Measurements from ENCODE around the gene FBXO3. TPM values are rescaled to one million over a fixed set of nuclear protein-coding genes. Genes with fewer than 3 reads are reported as not detected.

FBXO3 gene
- total RNA-seq, 1 experiment from 2014 or later, result 27.2 TPM

GRCh38 chr11:33778675-33779074 is 4.4 kb upstream of the FBXO3 start (continued):
- TF ChIP-seq CTCF (IDR thresholded peaks at IDR 0.05 in 2 of 3, conservative IDR thresholded peaks at IDR 0.05 in 1 of 3; ENCODE audit: borderline replicate concordance in 1 of 3, insufficient read depth in 1 of 3, low read depth in 2 of 3, low read length in 2 of 3) (no peak), EZH2phosphoT487 (IDR thresholded peaks at IDR 0.05; ENCODE audit: borderline replicate concordance) (no peak), SP1 (IDR thresholded peaks at IDR 0.05; ENCODE audit: low read depth) (no peak), ELF1 (IDR thresholded peaks at IDR 0.05; ENCODE audit: borderline replicate concordance, low read depth) (no peak), ZNF274 (IDR thresholded peaks at IDR 0.05; ENCODE audit: low read depth, low read length) (no peak), POLR2A (IDR thresholded peaks at IDR 0.05; ENCODE audit: borderline replicate concordance, extremely low read depth, insufficient read depth, insufficient read length) (no peak), SRF (IDR thresholded peaks at IDR 0.05; ENCODE audit: low read depth) (no peak)

GRCh38 chr11:33777906-33778305 is 3.6 kb upstream of the FBXO3 start:
- Histone ChIP-seq H3K9me2 (ENCODE audit: insufficient read depth) (no peaks in the 10 kb centered on the region; the same call in 1 of the 2 replicates), H3K36me3 (ENCODE audit: control insufficient read depth in 1 of 2, insufficient read depth in 2 of 2, low read length in 2 of 2) (no peaks in the 10 kb centered on the region), H3K4me2 (ENCODE audit: low read length) (no peak overlapping the region), H3K79me2 (ENCODE audit: insufficient read depth, low read length) (peaks cover 6% of the 10 kb centered on the region; the same call in 1 of the 2 replicates), H3K9me3 (ENCODE audit: control insufficient read depth in 1 of 2, insufficient read depth in 1 of 2, low read depth in 1 of 2, low read length in 2 of 2) (no peaks in the 10 kb centered on the region), H3K4me3 (replicated peaks in 1 of 2; ENCODE audit: low read depth in 1 of 2, low read length in 2 of 2) (no peak overlapping the region), H3K4me1 (ENCODE audit: control insufficient read depth in 1 of 2, insufficient read depth in 2 of 2, low read length in 2 of 2) (peaks cover 7 to 16% of the 10 kb centered on the region in 2 experiments; a peak in 3 of 4 replicates), H3K27me3 (ENCODE audit: insufficient read depth, low read length) (no peaks in the 10 kb centered on the region), H3K27ac (ENCODE audit: low read depth, low read length) (no peak overlapping the region), H4K20me1 (ENCODE audit: insufficient read depth) (no peaks in the 10 kb centered on the region; the same call in 1 of the 2 replicates), H2AFZ (ENCODE audit: low read depth, low read length, poor library complexity, severe bottlenecking) (no peak overlapping the region), H3K9ac (ENCODE audit: low read length) (no peak overlapping the region)
- ChIA-PET CTCF (no interaction called here), RAD21 (ENCODE audit: low non-redundant PET in 1 of 2, low total read pairs in 2 of 2, uncharacterized antibody in 2 of 2, unreplicated experiment in 2 of 2) (no interaction called here), POLR2A (interaction anchor here (0.6 kb wide), 1 partner anchor 40 kb away, joined by 3 read pairs; no protein-coding TSS in a partner anchor)
- no TSS peak for BruUV-seq (replicated peaks)
- ATAC-seq (no peak), DNase-seq (ENCODE audit: low read depth, low spot score) (no peak)
- TF ChIP-seq SRF (IDR thresholded peaks at IDR 0.05; ENCODE audit: low read depth), result no peak
- TF ChIP-seq ZNF274 (IDR thresholded peaks at IDR 0.05; ENCODE audit: low read depth, low read length), result no peak
- no peak for TF ChIP-seq ELF1 (IDR thresholded peaks at IDR 0.05; ENCODE audit: borderline replicate concordance, low read depth)
- TF ChIP-seq, protein P1, sequence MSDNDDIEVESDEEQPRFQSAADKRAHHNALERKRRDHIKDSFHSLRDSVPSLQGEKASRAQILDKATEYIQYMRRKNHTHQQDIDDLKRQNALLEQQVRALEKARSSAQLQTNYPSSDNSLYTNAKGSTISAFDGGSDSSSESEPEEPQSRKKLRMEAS (IDR thresholded peaks at IDR 0.05), result no peak
- TF ChIP-seq CBX3 (IDR thresholded peaks at IDR 0.05; ENCODE audit: low read depth), result no peak
- no peak for TF ChIP-seq YY1 (IDR thresholded peaks at IDR 0.05; ENCODE audit: extremely low read depth, insufficient replicate concordance, low read depth, low read length)
- TF ChIP-seq EZH2phosphoT487 (IDR thresholded peaks at IDR 0.05; ENCODE audit: borderline replicate concordance), result no peak
- no peak for TF ChIP-seq POLR2AphosphoS5 (IDR thresholded peaks at IDR 0.05; ENCODE audit: low read depth, low read length)
- TF ChIP-seq TCF7L2 (IDR thresholded peaks at IDR 0.05; ENCODE audit: borderline replicate concordance, extremely low read depth, insufficient read depth, insufficient read length), result no peak
- TF ChIP-seq SP1 (IDR thresholded peaks at IDR 0.05; ENCODE audit: low read depth), result no peak
- intact Hi-C loops (cut with micrococcal nuclease), result no loop called here
